GM12878 (cell line): ENCODE measurements around the gene HDAC5. TPM values are rescaled to one million over a fixed set of nuclear protein-coding genes. Genes with fewer than 3 reads are reported as not detected.
A peak's percentile ranks its signal among the peaks of the same experiment; 100 is the strongest.

Experiments
- ATAC-seq: fragments of 200-7000 bp; cut with Tn5 transposase; 3 replicates; pipeline ENCODE4 v1.9.1; 2020; ENCODE audit warnings: mild to moderate bottlenecking, moderate library complexity
- BruUV-seq: library from RNA; stranded (reverse); fragments of 400-500 nt; replicated peaks from 2 replicates; lab custom pipeline; 2021; lab: Mats Ljungman, UMichigan
- CTCF ChIA-PET: fragments of 300-600 bp; sonication (Branson Sonifier 250); formaldehyde crosslinking; extraction: SDS; loops from one replicate; lab custom pipeline; 2021; ENCODE audit warnings: inconsistent platforms; lab: Yijun Ruan, JAX
- POLR2A ChIA-PET: fragments of 350-600 bp; formaldehyde crosslinking; extraction: SDS; loops from one replicate; lab custom pipeline; 2021; ENCODE audit warnings: inconsistent platforms; lab: Charles Lee
- RAD21 ChIA-PET: fragments of 300-600 bp; sonication (Branson Sonifier 250); formaldehyde crosslinking; loops from one replicate; lab custom pipeline; 2023; ENCODE audit warnings: antibody characterized with exemption; ENCODE audit not compliant: unreplicated experiment; lab: Charles Lee
- SMC1A ChIA-PET: fragments of 300-600 bp; sonication (Branson Sonifier 250); formaldehyde crosslinking; loops from one replicate; lab custom pipeline; 2023; ENCODE audit not compliant: unreplicated experiment, uncharacterized antibody; lab: Charles Lee
- DNase-seq: peaks from one replicate; pipeline ENCODE4 v3.0.0-alpha.2; 2011; ENCODE audit warnings: low read depth, low spot score
- FAIRE-seq: peaks from 3 replicates; lab custom pipeline; 2011; peaks lifted over from hg19 to GRCh38; lab: Jason Lieb, UNC
- H2AFZ ChIP-seq: 2 replicates; pipeline ENCODE4 v1.6.0; 2011; ENCODE audit warnings: low read depth, low read length, control low read depth; ENCODE audit not compliant: control insufficient read depth
- H3K27ac ChIP-seq: 2 replicates; pipeline ENCODE4 v1.5.1; 2011; ENCODE audit warnings: control low read depth; ENCODE audit not compliant: control insufficient read depth, insufficient read depth
- H3K27me3 ChIP-seq, 2 experiments: replicated peaks in 1 of 2; 2 replicates each; pipeline versions ENCODE4 v1.6.0 to v1.6.1; 2011; ENCODE audit warnings: low read length in 1 of 2; ENCODE audit not compliant: control insufficient read depth in 2 of 2, insufficient read depth in 2 of 2
- H3K36me3 ChIP-seq, 2 experiments: 2 replicates each; pipeline ENCODE4 v1.5.1; 2011; ENCODE audit warnings: low read length in 1 of 2; ENCODE audit not compliant: control insufficient read depth in 2 of 2, insufficient read depth in 2 of 2
- H3K4me1 ChIP-seq: 2 replicates; pipeline ENCODE4 v1.6.1; 2011; ENCODE audit warnings: mild to moderate bottlenecking, low read length, moderate library complexity, mixed read lengths; ENCODE audit not compliant: control insufficient read depth, insufficient read depth
- H3K4me2 ChIP-seq: 2 replicates; pipeline ENCODE4 v1.6.0; 2011; ENCODE audit warnings: control low read depth; ENCODE audit not compliant: control insufficient read depth, insufficient read depth
- H3K4me3 ChIP-seq: fragments of 200-600 bp; sonication (generic); 2 replicates; pipeline ENCODE4 v1.5.1; 2016
- H3K79me2 ChIP-seq: 2 replicates; pipeline ENCODE4 v1.6.0; 2011; ENCODE audit warnings: low read length; ENCODE audit not compliant: control insufficient read depth, insufficient read depth
- H3K9ac ChIP-seq: 2 replicates; pipeline ENCODE4 v1.8.0; 2011; ENCODE audit warnings: low read length, control low read depth, mixed read lengths; ENCODE audit not compliant: control insufficient read depth, insufficient read depth
- H3K9me3 ChIP-seq: replicated peaks from 3 replicates; pipeline ENCODE4 v1.5.1; 2011; ENCODE audit warnings: mild to moderate bottlenecking, low read length; ENCODE audit not compliant: control insufficient read depth, insufficient read depth
- H4K20me1 ChIP-seq: 2 replicates; pipeline ENCODE4 v1.6.0; 2011; ENCODE audit not compliant: control insufficient read depth, insufficient read depth
- BMI1 ChIP-seq: fragments of 450-650 bp; IDR thresholded peaks from 2 replicates; pipeline ENCODE4 v1.6.1; 2016; ENCODE audit warnings: mild to moderate bottlenecking, moderate library complexity, borderline replicate concordance
- CEBPB ChIP-seq, 2 experiments: fragments of 150-350 bp in 1 of 2; IDR thresholded peaks; 2 replicates each; pipeline ENCODE4 v1.6.1; 2012 to 2014; ENCODE audit warnings: low read depth in 2 of 2, low read length in 2 of 2, borderline replicate concordance in 1 of 2, inconsistent platforms in 1 of 2
- FOS ChIP-seq: IDR thresholded peaks from 3 replicates; pipeline ENCODE4 v1.6.1; 2011; ENCODE audit warnings: borderline replicate concordance; ENCODE audit not compliant: insufficient read length; ENCODE audit errors: extremely low read depth
- IKZF1 ChIP-seq: fragments of 450-650 bp; conservative IDR thresholded peaks from 2 replicates; pipeline ENCODE4 v1.6.1; 2017; ENCODE audit warnings: antibody characterized with exemption, mild to moderate bottlenecking
- MTA2 ChIP-seq: fragments of 450-650 bp; IDR thresholded peaks from 2 replicates; pipeline ENCODE4 v1.6.1; 2016; ENCODE audit warnings: low read depth, mild to moderate bottlenecking, moderate library complexity
- MYC ChIP-seq: IDR thresholded peaks from 2 replicates; pipeline ENCODE4 v1.6.1; 2011; ENCODE audit warnings: mild to moderate bottlenecking, low read length, moderate library complexity, inconsistent platforms; ENCODE audit not compliant: insufficient read depth, insufficient replicate concordance, insufficient read length, severe bottlenecking
- SPI1 ChIP-seq: IDR thresholded peaks from 2 replicates; pipeline ENCODE4 v1.6.1; 2011; ENCODE audit warnings: low read depth, mild to moderate bottlenecking, low read length, moderate library complexity, borderline replicate concordance; ENCODE audit not compliant: insufficient read depth
- STAT3 ChIP-seq: IDR thresholded peaks from 2 replicates; pipeline ENCODE4 v1.6.1; 2011; ENCODE audit warnings: low read depth, low read length, improper control_type of control experiment
- ZBED1 ChIP-seq: IDR thresholded peaks from 2 replicates; pipeline ENCODE4 v1.6.1; 2016; ENCODE audit warnings: borderline replicate concordance
- ZNF24 ChIP-seq: fragments of 450-650 bp; IDR thresholded peaks from 2 replicates; pipeline ENCODE4 v1.6.1; 2017; ENCODE audit warnings: antibody characterized with exemption, mild to moderate bottlenecking
- ZNF622 ChIP-seq: fragments of 450-650 bp; IDR thresholded peaks from 2 replicates; pipeline ENCODE4 v1.6.1; 2017; ENCODE audit warnings: mild to moderate bottlenecking, inconsistent platforms
- ZSCAN29 ChIP-seq: fragments of 450-650 bp; IDR thresholded peaks from 2 replicates; pipeline ENCODE4 v1.6.1; 2017; ENCODE audit warnings: mild to moderate bottlenecking, moderate library complexity
- WGBS: methylation state at CpG from one replicate; pipeline ENCODE4 v1.1.6; 2016; ENCODE audit warnings: low lambda C conversion rate; ENCODE audit not compliant: insufficient replicate concordance, insufficient coverage; ENCODE audit errors: missing lambda C conversion rate; 5-methylcytosine and 5-hydroxymethylcytosine counted together
- in situ Hi-C: fragments of 300-500 bp; cut with MboI; formaldehyde crosslinking; loops from 9 replicates; pipeline ENCODE4 v1.14.3; 2018; ENCODE audit warnings: mixed read lengths
- intact Hi-C: fragments of 100-400 bp; cut with micrococcal nuclease; formaldehyde crosslinking; loops from one replicate; pipeline ENCODE4 v1.14.2; 2022; ENCODE audit not compliant: unreplicated experiment
- polyA plus RNA-seq, 11 experiments: library from polyadenylated mRNA; depleted of rRNA in 4 of 11; unstranded in 6 of 11; stranded (reverse) in 5 of 11; fragments of >200 nt; fragmentation: Nextera tagmentation in 4 of 11; fragmentation: Illumina TruSeq in 1 of 11; extraction: Ambion mirVana in 4 of 11; extraction: Trizol in 1 of 11; gene quantifications; 1 replicate in 1 of 11; 2 replicates in 10 of 11; pipeline versions ENCODE4 v1.2.1 to v1.2.3, GENCODE V29; 2011 to 2016; ENCODE audit warnings: inconsistent platforms in 2 of 11, missing spikeins in 2 of 11, low read depth in 1 of 11
- total RNA-seq, 4 experiments: library from RNA; depleted of rRNA in 3 of 4; stranded (reverse); fragments of >200 nt in 3 of 4; fragmentation: Illumina TruSeq in 1 of 4; extraction: Trizol in 1 of 4; gene quantifications; 2 replicates each; pipeline versions ENCODE4 v1.2.1 to v1.2.3, GENCODE V29; 2013 to 2021
- TF ChIP-seq, protein P1 (sequence below): fragments of 450-650 bp; IDR thresholded peaks from 2 replicates; pipeline ENCODE4 v1.6.1; 2017; ENCODE audit warnings: mild to moderate bottlenecking, moderate library complexity

Gene HDAC5
- total and polyA plus RNA-seq, 10 of the 15 experiments (the other 5 are each of a cell fraction or from before 2014, with no cell fraction given): 1.1 to 58.0 (median 27.3) TPM

DNA sequence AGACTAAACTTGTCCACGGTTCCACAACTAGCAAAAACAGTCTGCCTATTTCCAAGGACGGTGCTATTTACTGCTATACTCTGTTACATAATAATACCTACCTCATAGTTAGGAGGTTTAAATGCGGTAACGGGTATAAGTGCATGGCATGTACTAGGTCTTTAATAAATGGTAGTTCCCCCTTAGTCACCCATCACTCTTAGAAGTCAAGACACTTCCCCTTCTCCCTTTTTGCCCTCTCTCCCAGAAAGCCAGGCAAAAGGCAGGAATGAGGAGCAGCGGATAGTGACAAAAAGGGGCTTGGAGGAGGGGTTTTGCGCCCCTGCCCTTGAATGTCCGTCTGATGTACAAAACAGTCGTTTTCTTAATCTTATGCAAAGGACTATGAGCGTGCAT, 55.9 kb downstream of the HDAC5 start:
- Histone ChIP-seq H3K4me2 (peak overlapping the region; percentile 68; the same call in 1 of the 2 replicates), H3K36me3 (peaks cover 2% of the 10 kb centered on the region in 2 experiments; a peak in 3 of 4 replicates), H3K9me3 (no peaks in the 10 kb centered on the region), H2AFZ (no peak overlapping the region), H3K4me1 (0 out of 2 replicates have a peak, but pooled peaks cover 3% of the 10 kb centered on the region), H3K27ac (no peak overlapping the region), H4K20me1 (no peaks in the 10 kb centered on the region), H3K27me3 (no peaks in the 10 kb centered on the region), H3K4me3 (peak overlapping the region; percentile 84; the same call in 1 of the 2 replicates), H3K79me2 (peaks cover 56% of the 10 kb centered on the region), H3K9ac (no peak overlapping the region)
- in situ Hi-C loops: no loop called here
- CTCF ChIA-PET: no interaction called here
- SMC1A ChIA-PET: no interaction called here
- RAD21 ChIA-PET: no interaction called here
- FAIRE-seq: no peak
- 92% methylated on average over 9 of the region's 9 CpGs for WGBS
- POLR2A ChIA-PET: interaction anchor here (2.1 kb wide), 2 partner anchors 24 to 43 kb away, joined by 5 to 12 read pairs; no protein-coding TSS in a partner anchor
- no TSS peak for BruUV-seq
- no peak for DNase-seq
- intact Hi-C loops: no loop called here
- no peak for ATAC-seq
- TF ChIP-seq, protein P1, sequence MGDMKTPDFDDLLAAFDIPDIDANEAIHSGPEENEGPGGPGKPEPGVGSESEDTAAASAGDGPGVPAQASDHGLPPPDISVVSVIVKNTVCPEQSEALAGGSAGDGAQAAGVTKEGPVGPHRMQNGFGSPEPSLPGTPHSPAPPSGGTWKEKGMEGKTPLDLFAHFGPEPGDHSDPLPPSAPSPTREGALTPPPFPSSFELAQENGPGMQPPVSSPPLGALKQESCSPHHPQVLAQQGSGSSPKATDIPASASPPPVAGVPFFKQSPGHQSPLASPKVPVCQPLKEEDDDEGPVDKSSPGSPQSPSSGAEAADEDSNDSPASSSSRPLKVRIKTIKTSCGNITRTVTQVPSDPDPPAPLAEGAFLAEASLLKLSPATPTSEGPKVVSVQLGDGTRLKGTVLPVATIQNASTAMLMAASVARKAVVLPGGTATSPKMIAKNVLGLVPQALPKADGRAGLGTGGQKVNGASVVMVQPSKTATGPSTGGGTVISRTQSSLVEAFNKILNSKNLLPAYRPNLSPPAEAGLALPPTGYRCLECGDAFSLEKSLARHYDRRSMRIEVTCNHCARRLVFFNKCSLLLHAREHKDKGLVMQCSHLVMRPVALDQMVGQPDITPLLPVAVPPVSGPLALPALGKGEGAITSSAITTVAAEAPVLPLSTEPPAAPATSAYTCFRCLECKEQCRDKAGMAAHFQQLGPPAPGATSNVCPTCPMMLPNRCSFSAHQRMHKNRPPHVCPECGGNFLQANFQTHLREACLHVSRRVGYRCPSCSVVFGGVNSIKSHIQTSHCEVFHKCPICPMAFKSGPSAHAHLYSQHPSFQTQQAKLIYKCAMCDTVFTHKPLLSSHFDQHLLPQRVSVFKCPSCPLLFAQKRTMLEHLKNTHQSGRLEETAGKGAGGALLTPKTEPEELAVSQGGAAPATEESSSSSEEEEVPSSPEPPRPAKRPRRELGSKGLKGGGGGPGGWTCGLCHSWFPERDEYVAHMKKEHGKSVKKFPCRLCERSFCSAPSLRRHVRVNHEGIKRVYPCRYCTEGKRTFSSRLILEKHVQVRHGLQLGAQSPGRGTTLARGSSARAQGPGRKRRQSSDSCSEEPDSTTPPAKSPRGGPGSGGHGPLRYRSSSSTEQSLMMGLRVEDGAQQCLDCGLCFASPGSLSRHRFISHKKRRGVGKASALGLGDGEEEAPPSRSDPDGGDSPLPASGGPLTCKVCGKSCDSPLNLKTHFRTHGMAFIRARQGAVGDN: no peak
- no peak for TF ChIP-seq ZBED1
- TF ChIP-seq SPI1: no peak
- TF ChIP-seq CEBPB (IDR thresholded peaks at IDR 0.05; ENCODE audit: borderline replicate concordance in 1 of 2, low read depth in 2 of 2, low read length in 2 of 2): no peak
- no peak for TF ChIP-seq IKZF1
- no peak for TF ChIP-seq STAT3
- TF ChIP-seq ZNF622: no peak
- no peak for TF ChIP-seq ZSCAN29
- TF ChIP-seq MTA2: no peak
- TF ChIP-seq BMI1: no peak
- no peak for TF ChIP-seq FOS
- TF ChIP-seq ZNF24: no peak
- no peak for TF ChIP-seq MYC
